Measurements from ENCODE around the gene TIMD4.
"Not testable (repeated sequence)": the region's sequence is repeated elsewhere in the genome, so short reads cannot be mapped to it uniquely, and the experiment has no call there.

Gene TIMD4

DNA sequence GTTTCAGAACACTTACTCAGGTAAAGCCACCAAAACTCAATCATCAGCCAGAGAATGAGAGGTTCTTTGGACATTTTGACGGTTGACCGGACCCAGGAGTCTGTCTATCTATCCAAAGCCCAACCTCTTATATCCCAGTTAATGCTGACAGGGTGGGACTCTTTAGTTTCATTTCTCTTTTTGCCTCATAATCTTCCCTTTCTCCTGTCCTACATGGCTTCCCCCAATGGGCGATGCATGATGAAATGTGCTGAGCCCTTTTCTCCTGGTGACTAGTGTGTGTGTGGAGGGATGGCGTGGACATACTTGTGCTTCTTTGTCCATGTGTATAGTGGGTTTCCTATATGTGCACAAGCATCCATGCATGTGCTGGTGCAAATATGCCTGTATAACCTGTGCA lies at the start of gene TIMD4:
Gene TIMD4 (minus strand): TSS at position 102 of the 400 bp plus-strand sequence. CDS start 28 bp downstream, at position 74.
- DNase-seq, result no peak

DNA sequence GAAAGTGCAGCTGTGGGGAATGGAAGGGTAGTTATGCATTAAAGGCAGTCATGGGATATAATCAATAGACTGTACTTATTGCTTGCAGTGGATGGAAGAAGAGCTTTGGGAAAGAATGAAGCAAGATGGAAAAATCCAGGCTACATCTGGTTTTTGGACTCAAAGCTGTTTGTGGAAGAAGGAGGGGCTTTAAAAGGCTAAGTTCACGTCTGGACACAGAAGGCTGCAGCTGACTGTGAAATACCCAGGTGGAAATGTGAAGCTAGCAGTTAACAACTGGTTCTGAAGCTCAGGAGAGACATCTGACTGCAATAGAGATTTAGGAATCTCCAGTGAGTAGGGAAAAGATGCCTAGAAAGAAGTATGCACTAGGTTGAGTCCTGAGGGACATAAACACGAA lies 43.2 kb upstream of the TIMD4 start:
- DNase-seq, result no peak

- no peak for DNase-seq
These were observed 42.0 kb upstream of the TIMD4 start for GRCh38 chr5:157004893-157005551.

DNA sequence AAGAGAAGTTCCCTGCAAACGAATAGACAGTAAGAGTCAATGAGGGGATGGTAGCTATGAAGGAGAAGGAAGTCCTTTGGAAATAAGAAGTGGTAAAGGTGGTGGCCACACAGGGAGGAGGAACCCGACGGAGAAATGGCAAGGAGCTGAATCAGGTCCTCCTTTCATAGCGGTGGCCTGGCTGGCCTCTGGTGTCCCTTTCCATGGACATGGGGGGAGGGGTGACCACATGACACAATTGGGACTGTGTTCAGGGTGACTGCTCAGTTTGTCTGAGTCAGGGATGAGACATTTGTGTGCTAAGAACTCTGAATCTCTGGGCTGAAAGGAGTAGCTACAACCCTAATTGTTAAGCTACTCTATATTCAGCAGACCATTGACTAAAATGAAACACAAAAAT lies 28.7 kb upstream of the TIMD4 start:
- DNase-seq, result no peak

- no peak for DNase-seq
These were observed 21.0 kb upstream of the TIMD4 start for GRCh38 chr5:156984064-156984463.

GRCh38 chr5:156981481-156981880 lies 18.5 kb upstream of the TIMD4 start:
- no peak for DNase-seq

GRCh38 chr5:156974328-156974727 lies 11.3 kb upstream of the TIMD4 start:
- DNase-seq, result no peak

DNA sequence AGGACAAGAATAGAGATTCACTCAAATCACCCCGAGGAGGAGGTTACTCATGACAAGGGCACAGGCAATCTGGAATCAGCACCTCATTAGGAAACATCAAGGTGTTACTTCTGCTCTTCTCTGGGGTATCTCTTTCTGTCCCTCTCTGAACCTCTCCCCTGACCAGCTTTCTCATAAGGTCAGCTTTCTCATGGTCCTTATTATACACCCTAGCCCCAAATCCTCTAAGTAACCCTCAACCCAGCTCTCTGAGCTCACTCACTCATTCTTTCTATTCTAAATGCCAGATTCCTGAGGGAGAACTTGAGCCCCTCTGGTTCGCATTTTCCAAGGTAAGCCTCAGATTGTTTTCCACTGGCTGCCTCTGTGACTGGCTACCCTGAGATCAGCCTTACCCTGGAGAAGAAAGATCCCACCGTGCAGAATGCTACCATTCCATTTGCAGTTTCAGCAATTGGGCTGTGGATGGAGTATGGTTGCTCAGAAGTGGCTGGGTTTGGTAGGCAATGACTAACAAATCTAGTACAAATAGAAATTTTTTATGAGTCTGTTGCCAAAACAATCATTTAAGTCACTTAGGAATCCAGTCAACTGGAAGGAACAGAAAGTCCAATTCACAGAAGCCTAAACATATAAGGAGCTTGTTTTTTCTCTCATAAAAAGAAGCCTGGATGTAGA lies 9.0 kb upstream of the TIMD4 start:
- DNase-seq, result no peak

- no peak for DNase-seq
These were observed 8.4 kb upstream of the TIMD4 start for GRCh38 chr5:156971415-156971814.

DNA sequence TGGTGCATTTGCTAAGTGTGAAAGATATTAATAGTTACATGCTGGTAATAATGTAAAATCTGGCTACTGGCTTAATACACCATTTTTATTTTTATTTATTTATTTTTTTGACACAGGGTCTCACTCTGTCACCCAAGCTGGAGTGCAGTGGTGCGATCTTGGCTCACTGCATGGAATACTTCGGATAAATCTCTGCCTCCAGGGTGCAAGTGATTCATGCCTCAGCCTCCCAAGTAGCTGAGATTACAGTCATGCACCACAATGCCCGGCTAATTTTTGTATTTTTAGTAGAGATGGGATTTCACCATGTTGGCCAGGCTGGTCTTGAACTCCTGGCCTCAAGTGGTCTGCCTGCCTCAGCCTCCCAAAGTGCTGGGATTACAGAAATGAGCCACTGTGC lies 4.4 kb upstream of the TIMD4 start:
- not testable (repeated sequence) for DNase-seq

GRCh38 chr5:156956321-156956720 lies 6.7 kb downstream of the TIMD4 start:
- DNase-seq, result no peak

GRCh38 chr5:156951359-156951758 lies 11.7 kb downstream of the TIMD4 start:
- no peak for DNase-seq

- no peak for DNase-seq
These were observed 12.3 kb downstream of the TIMD4 start for GRCh38 chr5:156950716-156951115.

DNA sequence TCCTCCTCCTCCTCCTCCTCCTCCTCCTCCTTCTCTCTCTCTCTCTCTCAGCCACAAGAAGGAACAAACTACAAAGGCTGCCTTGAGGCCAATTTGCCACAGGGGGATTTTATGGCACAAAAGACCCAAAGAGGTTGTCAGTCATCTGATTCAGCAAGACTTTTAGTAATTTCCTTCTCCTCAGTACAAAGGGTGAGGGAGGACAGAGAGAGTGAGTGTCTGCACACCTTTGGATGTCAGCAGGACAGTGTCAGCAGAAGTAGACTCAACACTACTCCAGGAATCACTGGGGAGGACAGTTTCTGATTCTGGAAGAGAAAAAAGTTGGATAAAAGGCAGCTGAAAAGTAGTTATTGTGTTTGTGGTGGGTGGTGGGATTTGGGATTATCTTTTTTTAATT lies 13.6 kb downstream of the TIMD4 start:
- DNase-seq, result no peak

DNA sequence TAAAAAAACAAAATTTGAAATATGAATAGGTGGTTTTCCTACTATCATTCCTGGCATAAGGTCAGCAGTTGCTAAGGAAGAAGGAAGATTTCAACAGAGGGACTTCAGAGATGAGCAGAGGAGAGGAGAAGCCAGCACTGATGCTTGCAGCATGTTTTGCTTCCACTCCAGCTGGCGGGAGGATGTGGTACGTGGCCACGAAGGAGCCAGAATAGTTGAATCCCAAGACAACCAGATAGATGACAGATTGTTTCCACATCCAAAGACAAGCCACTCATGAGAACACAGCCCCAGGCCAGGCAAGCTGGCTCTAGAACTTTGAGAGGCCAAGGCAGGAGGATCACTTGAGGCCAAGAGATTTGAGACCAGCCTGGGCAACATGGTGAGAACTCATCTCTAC lies 15.1 kb downstream of the TIMD4 start:
- DNase-seq, result no peak

- no peak for DNase-seq
These were observed 21.0 kb downstream of the TIMD4 start for GRCh38 chr5:156942064-156942463.

GRCh38 chr5:156940462-156940861 lies 22.6 kb downstream of the TIMD4 start:
- DNase-seq, result not testable (repeated sequence)

GRCh38 chr5:156936972-156937371 lies 26.1 kb downstream of the TIMD4 start:
- no peak for DNase-seq

GRCh38 chr5:156934450-156935211 lies 28.4 kb downstream of the TIMD4 start:
- peak in 2 of 14 donors; percentile 2 to 8 for DNase-seq

DNA sequence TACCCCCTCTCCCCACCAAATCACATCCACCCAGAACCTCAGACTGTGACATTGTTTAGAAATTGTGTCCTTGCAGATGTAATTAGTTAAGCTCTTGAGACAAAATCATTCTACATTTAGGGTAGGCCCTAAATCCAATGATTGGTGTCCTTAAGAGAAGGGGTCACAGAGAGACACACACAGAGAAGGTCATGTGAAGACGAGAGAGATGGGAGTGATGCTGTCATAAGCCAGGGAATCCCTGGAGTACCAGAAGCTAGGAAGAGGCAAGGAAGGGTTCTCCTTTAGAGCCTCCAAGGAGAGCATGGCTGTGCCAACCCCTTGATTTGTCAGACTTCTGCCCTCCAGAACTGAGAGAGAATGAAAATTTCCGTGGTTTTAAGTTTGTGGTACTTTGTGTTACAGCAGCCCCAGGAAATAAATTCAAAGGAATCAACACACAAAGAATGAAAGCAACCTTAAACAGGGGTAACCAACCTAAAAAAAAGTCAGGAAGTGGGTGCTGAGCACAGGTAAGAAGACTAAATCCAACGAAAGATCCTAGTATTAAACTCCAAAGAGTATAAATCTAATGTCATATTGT lies 33.6 kb downstream of the TIMD4 start:
- DNase-seq, result no peak

DNA sequence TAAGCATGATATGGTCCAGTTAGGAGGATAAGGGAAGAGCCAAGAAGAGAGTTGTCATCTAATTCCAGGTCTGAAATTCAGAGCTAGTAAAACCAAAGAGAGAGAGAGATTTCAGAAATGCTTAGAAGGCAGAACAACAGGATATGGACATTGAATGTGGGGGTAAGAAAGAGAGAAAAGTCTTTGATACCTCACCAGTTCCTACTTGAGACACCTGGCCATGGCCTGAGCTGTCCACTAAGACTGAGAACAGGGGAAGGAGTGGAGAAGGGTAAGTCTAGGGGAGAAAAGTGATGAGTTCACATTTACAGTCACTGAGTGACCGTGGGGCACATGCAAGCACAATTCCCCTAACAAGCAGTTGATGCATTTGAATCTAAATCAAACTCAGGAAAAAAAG lies 35.5 kb downstream of the TIMD4 start:
- DNase-seq, result no peak

DNA sequence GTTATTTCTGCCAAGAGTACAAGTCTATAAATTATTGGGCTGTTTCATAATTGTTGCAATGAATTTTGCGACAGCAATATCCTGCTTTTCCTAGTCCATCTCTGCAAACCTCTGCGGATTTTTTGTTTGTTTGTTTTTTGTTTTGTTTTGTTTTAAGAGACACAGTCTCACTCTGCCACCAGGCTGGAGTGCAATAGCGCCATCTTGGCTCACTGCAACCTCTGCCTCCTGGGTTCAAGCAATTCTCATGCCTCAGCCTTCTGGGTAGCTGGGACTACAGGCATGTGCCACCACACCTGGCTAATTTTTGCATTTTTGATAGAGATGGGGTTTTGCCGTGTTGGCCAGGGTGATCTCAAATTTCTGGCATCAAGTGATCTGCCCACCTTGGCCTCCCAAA lies 37.3 kb downstream of the TIMD4 start:
- not testable (repeated sequence) for DNase-seq

GRCh38 chr5:156922207-156922792 lies 40.7 kb downstream of the TIMD4 start:
- DNase-seq, result no peak

Data from C1 segment of cervical spinal cord (tissue), 14 donors.